Measurements from ENCODE around the gene C1orf232. TPM values are rescaled to one million over a fixed set of nuclear protein-coding genes. Genes with fewer than 3 reads are reported as not detected.

C1orf232 gene
- total and polyA plus RNA-seq, 2 donors (not counting 3 experiments of a cell fraction or from before 2014, with no cell fraction given): not detected

DNA sequence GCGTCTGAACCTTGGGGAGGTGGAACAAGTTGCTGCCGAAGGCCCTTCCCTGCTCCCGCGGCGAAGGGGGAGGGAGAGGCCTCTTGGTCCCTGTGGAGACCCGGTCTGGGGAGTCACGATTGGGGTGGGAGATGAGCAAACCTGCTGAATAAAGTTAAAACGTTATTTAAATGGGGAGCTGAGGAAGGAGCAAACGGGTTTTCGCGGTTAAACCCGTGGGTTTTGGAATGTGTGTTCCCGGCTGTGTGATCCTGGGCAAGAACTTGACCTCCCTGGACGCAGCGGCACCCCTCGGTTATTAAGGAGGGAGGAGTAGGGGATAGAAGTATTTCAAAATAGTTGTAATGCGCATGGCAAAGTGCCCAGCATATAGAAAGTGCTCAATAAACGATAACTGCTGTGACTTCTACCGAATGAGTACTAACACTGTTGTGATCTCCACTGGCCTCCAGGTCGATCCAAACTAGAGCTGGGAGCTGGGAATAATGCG, 6.5 kb downstream of the C1orf232 start:
- intact Hi-C loops (cut with micrococcal nuclease): no loop called here
- Histone ChIP-seq H4K20me1 (replicated peaks; ENCODE audit: control insufficient read depth, extremely low read depth, insufficient read depth, low read length) (no peaks in the 10 kb centered on the region), H3K9me1 (replicated peaks; ENCODE audit: control insufficient read depth, extremely low read depth, insufficient read depth, low read length) (no peaks in the 10 kb centered on the region), H2AFZ (ENCODE audit: low read depth, low read length) (peak overlapping the region; percentile 6), H3K9me3 (replicated peaks; ENCODE audit: control insufficient read depth, insufficient read depth, low read length) (no peaks in the 10 kb centered on the region), H3K9ac (replicated peaks; ENCODE audit: extremely low read depth, insufficient read depth, low read length) (no peak overlapping the region), H3K27ac (ENCODE audit: insufficient read depth, low read depth, low read length) (no peak overlapping the region), H3K4me1 (ENCODE audit: control insufficient read depth, extremely low read depth, insufficient read depth, low read length) (peaks cover 28% of the 10 kb centered on the region), H3K4me2 (ENCODE audit: insufficient read depth, low read length) (peak overlapping the region; percentile 63), H3K4me3 (replicated peaks in 1 of 3; ENCODE audit: insufficient read depth in 1 of 3, low read depth in 1 of 3, low read length in 3 of 3) (peak overlapping the region in 2 of 3 experiments; percentile 0 to 29), H3K79me2 (ENCODE audit: control insufficient read depth, insufficient read depth, low read length) (no peaks in the 10 kb centered on the region), H3K36me3 (ENCODE audit: control insufficient read depth in 2 of 2, extremely low read depth in 1 of 2, insufficient read depth in 2 of 2, low read length in 2 of 2) (peaks cover 0 to 4% of the 10 kb centered on the region in 2 experiments), H3K27me3 (ENCODE audit: control insufficient read depth in 2 of 2, insufficient read depth in 2 of 2, low read length in 2 of 2) (no peaks in the 10 kb centered on the region)
- DNase-seq (ENCODE audit: low read depth, low spot score) (peak; percentile 25), FAIRE-seq (no peak)
- ChIA-PET POLR2A (no interaction called here), CTCF (interaction anchor here (1.0 to 3.7 kb wide), 4 partner anchors 17 to 126 kb away, joined by 5 to 12 read pairs (median 7); no protein-coding TSS in a partner anchor)
- BruUV-seq (replicated peaks): no TSS peak
- dilution Hi-C loops (cut with MboI; ENCODE audit: extremely low pct_ligation_motif_present, low sequenced_read_pairs): no loop called here
- TF ChIP-seq FOS (IDR thresholded peaks at IDR 0.05; ENCODE audit: borderline replicate concordance, insufficient read depth, low read length) (no peak), JUN (IDR thresholded peaks at IDR 0.05; ENCODE audit: borderline replicate concordance, insufficient read depth, insufficient read length, low read depth) (no peak), MYC (IDR thresholded peaks at IDR 0.05; ENCODE audit: low read depth, low read length) (no peak), POLR2A (IDR thresholded peaks at IDR 0.05; ENCODE audit: low read depth, low read length) (no peak), CTCF (IDR thresholded peaks at IDR 0.05; ENCODE audit: extremely low read depth in 1 of 2, insufficient read depth in 1 of 2, low read depth in 1 of 2, low read length in 2 of 2) (no peak), EZH2 (IDR thresholded peaks at IDR 0.05; ENCODE audit: borderline replicate concordance, low read depth, low read length, severe bottlenecking) (no peak), GATA2 (IDR thresholded peaks at IDR 0.05; ENCODE audit: insufficient read depth, insufficient read length, low read depth, low read length) (no peak), POLR2AphosphoS5 (IDR thresholded peaks at IDR 0.05; ENCODE audit: insufficient read depth, low read depth, low read length) (no peak)
- TF ChIP-seq, protein P1, sequence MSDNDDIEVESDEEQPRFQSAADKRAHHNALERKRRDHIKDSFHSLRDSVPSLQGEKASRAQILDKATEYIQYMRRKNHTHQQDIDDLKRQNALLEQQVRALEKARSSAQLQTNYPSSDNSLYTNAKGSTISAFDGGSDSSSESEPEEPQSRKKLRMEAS (IDR thresholded peaks at IDR 0.05; ENCODE audit: insufficient read depth, insufficient read length): no peak
